Endometrial microvascular endothelial cells (primary cell): Measurements from ENCODE around the gene ADGRV1. TPM values are rescaled to one million over a fixed set of nuclear protein-coding genes. Genes with fewer than 3 reads are reported as not detected.
"Not testable (repeated sequence)": the region's sequence is repeated elsewhere in the genome, so short reads cannot be mapped to it uniquely, and the experiment has no call there.

ENCODE experiments used
- in situ Hi-C: cut with HindIII; loops from 2 replicates; pipeline ENCODE4 v1.10.0; 2017; ENCODE audit warnings: low sequenced_read_pairs, low pct_unique_long_range_greater_than_20kb; ENCODE audit errors: inconsistent ontology term
- total RNA-seq: library from RNA; depleted of rRNA; stranded (reverse); fragments of >200 nt; gene quantifications from one replicate; pipeline ENCODE4 v1.2.3, GENCODE V29; 2015; ENCODE audit errors: inconsistent ontology term

The ADGRV1 gene
- total RNA-seq, 1 donor from 2014 or later = not detected

DNA sequence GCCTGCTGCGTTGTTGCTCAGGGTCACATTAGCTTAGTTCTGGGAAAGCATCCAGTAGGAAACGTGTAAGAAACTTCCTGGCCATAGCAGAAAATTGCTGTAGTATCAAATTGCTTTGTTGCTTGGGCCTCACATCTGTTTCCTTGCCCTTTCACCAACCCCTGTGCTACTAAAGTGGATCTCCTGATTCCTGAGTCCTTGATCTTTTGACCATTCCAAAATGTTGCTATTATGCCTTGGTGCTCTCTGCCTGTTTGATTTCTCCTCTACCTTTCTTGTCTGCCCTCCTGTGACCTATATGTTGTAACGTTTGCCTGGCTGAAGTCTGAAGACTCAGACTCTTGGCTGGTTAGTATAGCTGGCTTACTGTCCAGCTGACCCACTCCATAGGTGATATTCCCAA, 350.5 kb downstream of the ADGRV1 start:
- in situ Hi-C loops = no loop called here

GRCh38 chr5:90909940-90910339, 351.3 kb downstream of the ADGRV1 start:
- in situ Hi-C loops = loop anchor here (10.0 kb wide), 1 partner anchor 475 kb away; the partner anchor contains the start of gene ARRDC3

GRCh38 chr5:90911169-90911568, 352.6 kb downstream of the ADGRV1 start:
- in situ Hi-C loops = loop anchor here (10.0 kb wide), 1 partner anchor 474 kb away; the partner anchor contains the start of gene ARRDC3

DNA sequence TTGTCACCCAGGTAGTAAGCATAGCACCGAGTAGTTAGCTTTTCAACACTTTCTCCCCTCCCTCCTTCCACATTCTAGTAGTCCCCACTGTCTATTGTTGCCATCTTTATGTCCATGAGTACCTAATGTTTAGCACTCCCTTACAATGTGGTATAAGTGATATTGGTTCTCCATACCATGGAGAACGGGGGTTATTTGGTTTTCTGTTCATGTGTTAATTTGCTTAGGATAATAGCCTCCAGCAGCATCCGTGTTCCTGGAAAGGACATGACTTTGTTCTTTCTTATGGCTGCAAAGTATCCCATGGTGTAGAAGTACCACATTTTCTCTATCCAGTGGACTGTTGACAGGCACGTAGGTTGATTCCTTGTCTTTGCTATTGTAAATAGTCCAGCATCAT, 353.9 kb downstream of the ADGRV1 start:
- in situ Hi-C loops = loop anchor here (10.0 kb wide), 1 partner anchor 472 kb away; the partner anchor contains the start of gene ARRDC3

DNA sequence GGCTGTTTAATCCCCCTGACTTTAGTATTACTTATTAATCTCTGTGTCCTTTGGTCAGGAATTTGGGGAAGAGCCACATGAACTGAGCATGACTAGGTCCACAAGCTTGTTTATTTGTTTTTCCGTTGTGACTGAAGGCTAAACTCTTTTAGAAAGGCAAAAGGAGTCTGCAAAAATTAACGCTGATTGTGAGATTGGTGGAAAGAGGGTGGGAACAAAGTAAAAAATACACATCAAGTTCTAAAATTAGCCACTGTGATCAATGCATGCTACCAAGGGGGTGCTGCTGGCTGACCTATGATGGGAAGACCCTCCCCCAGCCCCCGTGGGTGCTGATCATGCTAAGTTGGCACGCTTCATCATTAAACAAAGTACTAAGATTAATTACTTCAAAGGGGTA, 356.8 kb downstream of the ADGRV1 start:
- in situ Hi-C loops = loop anchor here (10.0 kb wide), 1 partner anchor 469 kb away; the partner anchor contains the start of gene ARRDC3

- in situ Hi-C loops = loop anchor here (10.0 kb wide), 1 partner anchor 468 kb away; the partner anchor contains the start of gene ARRDC3
These were observed 358.6 kb downstream of the ADGRV1 start for GRCh38 chr5:90916947-90917800.

DNA sequence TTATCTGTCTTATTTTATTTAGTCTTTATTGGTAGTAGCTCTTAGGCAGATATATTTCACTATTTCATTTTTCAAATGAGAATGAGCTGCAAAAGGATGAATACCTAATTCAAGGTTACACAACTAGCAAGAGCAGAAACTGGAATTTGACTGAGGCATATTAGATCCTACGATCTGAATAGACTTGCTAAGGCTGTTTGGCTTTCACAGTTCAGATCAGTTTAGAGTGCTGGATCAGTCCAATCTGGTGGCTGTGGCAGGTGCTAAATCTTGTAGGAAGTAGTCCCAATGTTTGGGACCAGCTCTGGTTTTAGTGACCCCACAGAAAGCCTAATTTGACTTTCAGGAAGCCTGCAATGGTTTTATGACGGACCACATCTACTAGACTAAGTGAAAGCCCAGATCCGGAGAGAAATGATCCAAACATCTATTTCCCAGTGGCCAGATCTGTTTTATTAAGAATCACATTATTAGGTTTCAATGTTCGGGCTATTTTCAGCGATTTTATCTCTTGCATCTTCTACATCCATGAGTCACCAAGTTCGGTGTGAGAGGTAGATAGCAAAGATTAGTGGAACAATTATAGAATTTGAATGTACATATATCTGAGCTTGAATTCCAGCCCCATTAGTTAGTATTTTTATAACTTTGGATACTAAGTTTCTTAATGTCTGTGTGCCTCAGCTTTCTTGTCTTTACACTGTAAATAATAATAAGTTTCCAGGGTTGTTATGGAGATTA, 359.5 kb downstream of the ADGRV1 start:
- in situ Hi-C loops = loop anchor here (10.0 kb wide), 1 partner anchor 467 kb away; the partner anchor contains the start of gene ARRDC3

DNA sequence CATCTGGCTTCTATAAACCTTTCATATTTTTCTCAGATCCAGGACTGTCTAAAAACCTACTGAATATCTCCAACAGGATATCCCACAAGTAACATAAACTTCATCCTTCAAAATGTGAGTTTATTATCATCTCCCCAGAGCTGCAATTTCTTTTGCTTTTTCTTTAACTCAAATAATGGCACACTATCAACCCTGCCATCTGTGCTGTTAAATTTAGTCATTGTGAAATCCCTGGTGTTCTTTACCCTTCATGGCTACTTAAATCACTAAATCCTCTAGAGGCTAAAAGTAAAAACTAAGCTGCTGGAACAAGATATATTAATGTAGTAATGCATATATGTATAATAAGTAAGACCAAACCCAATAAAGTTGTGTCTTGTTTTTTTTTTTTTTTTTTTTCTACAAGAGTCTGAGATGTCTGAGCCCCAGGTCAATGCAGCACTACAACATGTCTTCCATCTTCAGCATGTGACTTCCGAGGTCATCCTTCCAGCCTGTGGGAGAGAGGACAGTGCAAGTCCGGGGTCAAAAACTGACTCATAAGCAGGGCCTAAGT, 362.9 kb downstream of the ADGRV1 start:
- in situ Hi-C loops = no loop called here

DNA sequence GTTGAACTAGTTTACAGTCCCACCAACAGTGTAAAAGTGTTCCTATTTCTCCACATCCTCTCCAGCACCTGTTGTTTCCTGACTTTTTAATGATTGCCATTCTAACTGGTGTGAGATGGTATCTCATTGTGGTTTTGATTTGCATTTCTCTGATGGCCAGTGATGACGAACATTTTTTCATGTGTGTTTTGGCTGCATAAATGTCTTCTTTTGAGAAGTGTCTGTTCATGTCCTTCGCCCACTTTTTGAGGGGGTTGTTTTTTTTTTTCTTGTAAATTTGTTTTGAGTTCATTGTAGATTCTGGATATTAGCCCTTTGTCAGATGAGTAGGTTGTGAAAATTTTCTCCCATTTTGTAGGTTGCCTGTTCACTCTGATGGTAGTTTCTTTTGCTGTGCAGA, 365.6 kb downstream of the ADGRV1 start:
- in situ Hi-C loops = not testable (repeated sequence)

- in situ Hi-C loops = not testable (repeated sequence)
These were observed 370.6 kb downstream of the ADGRV1 start for GRCh38 chr5:90929013-90929839.

DNA sequence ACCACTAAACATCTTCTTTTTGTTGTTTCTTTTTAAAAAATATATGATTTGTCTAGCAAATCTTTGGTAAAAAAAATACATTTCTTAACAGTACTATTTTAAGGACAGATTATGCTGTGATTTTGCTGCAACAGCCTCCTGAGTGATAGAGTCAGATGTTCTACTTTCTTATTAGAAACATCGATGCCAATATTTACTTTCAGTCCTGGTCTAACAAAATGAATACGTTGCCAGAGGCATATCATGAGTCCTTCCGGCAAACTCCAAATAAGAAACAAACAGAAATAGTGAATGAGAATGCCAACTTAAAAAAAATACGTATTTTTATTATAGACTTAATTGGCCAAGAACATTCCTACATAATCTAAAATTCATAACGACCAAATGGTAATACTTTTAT, 371.5 kb downstream of the ADGRV1 start:
- in situ Hi-C loops = no loop called here

DNA sequence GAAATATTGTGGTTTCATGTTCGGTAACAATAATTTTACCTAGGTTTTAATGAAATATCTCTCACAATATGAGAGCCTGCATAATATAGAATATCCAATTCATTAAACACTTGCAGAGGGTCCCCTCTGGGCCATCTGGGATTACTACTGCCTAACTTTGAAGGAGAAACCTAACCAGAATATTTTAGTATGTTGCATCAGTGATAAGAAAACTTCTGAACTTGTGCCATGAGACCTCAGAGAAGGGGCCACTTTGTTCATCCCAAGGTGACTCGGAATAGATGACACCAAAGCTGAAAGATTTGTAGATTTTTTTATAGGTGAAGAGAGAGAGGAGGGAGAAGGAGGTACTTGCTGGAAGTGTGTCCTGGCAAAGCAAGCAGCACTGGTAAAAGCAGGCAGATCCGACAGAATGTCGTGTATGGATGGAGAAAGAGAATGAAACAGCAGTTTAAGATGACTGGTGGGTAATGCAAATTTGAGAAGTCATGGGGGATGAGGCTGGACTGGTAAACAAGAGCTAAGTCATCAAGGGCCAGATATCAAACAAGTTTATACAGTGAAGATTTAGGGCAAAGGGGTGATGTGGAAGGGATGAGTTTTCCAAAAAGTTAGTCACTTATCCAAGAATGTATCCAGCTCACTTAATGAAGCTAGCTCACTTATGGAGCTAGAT, 372.3 kb downstream of the ADGRV1 start:
- in situ Hi-C loops = no loop called here

DNA sequence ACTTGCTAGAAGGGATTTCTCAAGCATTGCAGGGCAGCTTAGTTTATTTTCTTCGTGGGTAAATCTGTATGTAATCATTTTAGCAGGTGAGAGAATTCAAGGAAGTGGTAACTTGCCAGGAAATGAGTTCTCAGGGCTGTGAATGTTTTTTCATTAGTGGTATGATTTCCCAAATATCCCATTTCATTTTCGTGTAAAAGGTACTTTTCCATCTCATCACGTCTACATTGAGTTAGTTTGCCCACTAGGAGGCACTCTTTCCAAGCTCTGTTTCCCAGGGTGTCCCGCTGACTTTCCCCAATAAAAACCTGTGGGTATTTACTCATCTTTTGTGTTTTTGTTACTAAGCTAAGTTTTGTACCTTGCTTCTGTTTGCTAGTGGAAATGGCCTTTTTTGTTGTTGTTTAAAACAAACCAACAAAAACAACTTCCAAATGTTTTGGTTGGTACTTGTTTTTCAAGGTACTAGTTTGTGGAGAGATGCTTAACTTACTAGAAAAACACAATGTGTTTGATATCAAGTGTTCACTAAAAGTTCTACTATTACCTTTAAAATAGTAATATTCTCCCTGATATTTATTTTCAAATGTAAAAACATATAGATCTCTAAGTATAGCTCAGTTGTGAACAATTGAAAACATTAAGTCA, 373.6 kb downstream of the ADGRV1 start:
- in situ Hi-C loops = no loop called here

GRCh38 chr5:90933298-90933697, 374.7 kb downstream of the ADGRV1 start:
- in situ Hi-C loops = no loop called here

GRCh38 chr5:90934091-90934719, 375.6 kb downstream of the ADGRV1 start:
- in situ Hi-C loops = no loop called here

DNA sequence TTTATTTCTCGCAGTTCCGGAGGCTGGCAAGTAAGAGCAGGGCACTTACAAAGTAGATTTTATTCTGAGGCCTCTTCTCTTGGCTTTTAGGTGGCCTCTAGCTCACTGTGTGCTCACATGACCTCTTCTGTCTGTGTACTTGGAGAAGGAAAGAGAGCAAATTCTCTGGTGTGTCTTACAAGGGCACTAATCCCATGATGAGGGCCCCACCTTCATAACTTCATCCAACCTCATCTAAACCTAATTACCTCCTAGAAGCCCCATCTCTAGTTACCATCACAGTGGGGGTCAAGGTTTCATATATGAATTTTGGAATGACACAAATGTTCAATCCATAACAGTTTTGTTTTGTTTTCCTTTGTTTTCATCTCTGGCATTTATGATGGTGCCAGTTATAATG, 376.1 kb downstream of the ADGRV1 start:
- in situ Hi-C loops = no loop called here

DNA sequence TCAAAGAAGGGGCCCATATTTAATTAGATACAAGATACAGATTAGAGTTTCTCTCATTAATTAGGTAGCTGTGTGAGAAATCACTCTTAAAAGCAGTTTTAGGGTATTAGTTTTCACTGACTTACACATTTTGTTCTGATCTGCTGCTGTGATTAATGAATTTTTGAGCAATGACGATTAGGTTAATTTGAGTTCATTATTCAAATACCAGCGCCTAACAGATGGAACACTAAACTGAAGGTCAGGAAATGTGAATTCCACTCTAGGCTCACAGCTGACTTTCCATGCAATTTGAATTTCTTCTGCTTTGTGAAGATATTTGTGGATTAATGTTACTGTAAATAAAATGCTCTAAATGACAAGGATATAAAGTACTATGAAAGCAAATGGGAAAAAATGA, 380.6 kb downstream of the ADGRV1 start:
- in situ Hi-C loops = no loop called here
